H1 (cell line): ENCODE data around the gene GNG4. TPM values are rescaled to one million over a fixed set of nuclear protein-coding genes. Genes with fewer than 3 reads are reported as not detected.

Experiments
- CTCF ChIA-PET: fragments of 300-600 bp; sonication (Branson Sonifier 250); formaldehyde crosslinking; loops from one replicate; lab custom pipeline; 2021; ENCODE audit not compliant: partially characterized antibody; lab: Charles Lee
- POLR2A ChIA-PET: fragments of 300-600 bp; sonication (Branson Sonifier 250); formaldehyde crosslinking; loops from one replicate; lab custom pipeline; 2021; ENCODE audit warnings: inconsistent platforms; ENCODE audit not compliant: partially characterized antibody; lab: Charles Lee
- DNase-seq, 2 experiments: peaks; one replicate each; pipeline versions ENCODE4 v3.0.0 to v3.0.0-alpha.2; 2010 to 2022; ENCODE audit warnings: low spot score in 2 of 2, low read depth in 1 of 2, mixed read lengths in 1 of 2
- FAIRE-seq: peaks from 2 replicates; lab custom pipeline; 2011; peaks lifted over from hg19 to GRCh38; lab: Jason Lieb, UNC
- H2AFZ ChIP-seq: 2 replicates; pipeline ENCODE4 v1.8.1; 2012; ENCODE audit warnings: low read length, inconsistent platforms
- H2AK5ac ChIP-seq: 2 replicates; pipeline ENCODE4 v1.6.1; 2013; ENCODE audit warnings: low read depth, low read length
- H2BK120ac ChIP-seq: replicated peaks from 2 replicates; pipeline ENCODE3; 2013; ENCODE audit warnings: low read depth, low read length, inconsistent platforms
- H2BK12ac ChIP-seq: 2 replicates; pipeline ENCODE4 v1.6.1; 2013; ENCODE audit warnings: low read depth, low read length
- H2BK15ac ChIP-seq: 2 replicates; pipeline ENCODE4 v1.6.1; 2013; ENCODE audit warnings: low read length
- H2BK20ac ChIP-seq: 2 replicates; pipeline ENCODE4 v1.6.1; 2013; ENCODE audit warnings: low read length
- H2BK5ac ChIP-seq: 2 replicates; pipeline ENCODE4 v1.6.1; 2013; ENCODE audit warnings: low read depth, low read length
- H3K14ac ChIP-seq: 2 replicates; pipeline ENCODE4 v1.6.1; 2013; ENCODE audit warnings: inconsistent platforms; ENCODE audit not compliant: insufficient read length
- H3K18ac ChIP-seq: 2 replicates; pipeline ENCODE4 v1.6.1; 2013; ENCODE audit warnings: low read length; ENCODE audit errors: extremely low read depth
- H3K23ac ChIP-seq: 2 replicates; pipeline ENCODE4 v1.6.1; 2013; ENCODE audit warnings: inconsistent platforms; ENCODE audit not compliant: insufficient read length
- H3K23me2 ChIP-seq: 2 replicates; pipeline ENCODE4 v1.6.1; 2013; ENCODE audit warnings: low read depth, low read length
- H3K27ac ChIP-seq: 2 replicates; pipeline ENCODE4 v1.6.1; 2011; ENCODE audit warnings: low read depth, low read length, inconsistent platforms
- H3K27me3 ChIP-seq, 4 experiments: replicated peaks in 1 of 4; 1 replicate in 1 of 4; 2 replicates in 3 of 4; pipeline versions ENCODE4 v1.6.1 to v1.8.1; 2011 to 2013; ENCODE audit warnings: low read length in 3 of 4, mild to moderate bottlenecking in 3 of 4, inconsistent platforms in 2 of 4, mixed read lengths in 2 of 4, moderate library complexity in 1 of 4; ENCODE audit not compliant: control insufficient read depth in 3 of 4, insufficient read depth in 3 of 4; ENCODE audit errors: extremely low read depth in 1 of 4
- H3K36me3 ChIP-seq, 4 experiments: 2 replicates each; pipeline versions ENCODE4 v1.6.1 to v1.8.1; 2011 to 2013; ENCODE audit warnings: mild to moderate bottlenecking in 4 of 4, low read length in 3 of 4, moderate library complexity in 2 of 4, control low read depth in 1 of 4, inconsistent platforms in 1 of 4; ENCODE audit not compliant: insufficient read depth in 4 of 4, control insufficient read depth in 2 of 4
- H3K4ac ChIP-seq: replicated peaks from 2 replicates; pipeline ENCODE3; 2013; ENCODE audit warnings: low read length, low read depth, mixed read lengths, inconsistent platforms; ENCODE audit not compliant: insufficient read length
- H3K4me1 ChIP-seq, 4 experiments: replicated peaks in 1 of 4; 1 replicate in 1 of 4; 2 replicates in 3 of 4; pipeline versions ENCODE4 v1.6.1 to v1.8.1; 2011 to 2013; ENCODE audit warnings: low read length in 3 of 4, inconsistent platforms in 2 of 4, mixed read lengths in 1 of 4; ENCODE audit not compliant: insufficient read depth in 4 of 4, control insufficient read depth in 3 of 4
- H3K4me2 ChIP-seq, 2 experiments: 2 replicates each; pipeline versions ENCODE4 v1.6.1 to v1.8.1; 2011 to 2013; ENCODE audit warnings: low read depth in 2 of 2, low read length in 2 of 2, control low read depth in 1 of 2, inconsistent platforms in 1 of 2, mild to moderate bottlenecking in 1 of 2; ENCODE audit not compliant: insufficient read depth in 1 of 2
- H3K4me3 ChIP-seq, 4 experiments: fragments of 200-600, 300-600 bp in 1 of 4; sonication (generic), shearing (Covaris generic), sonication (Bioruptor Twin) in 1 of 4; 2 replicates each; pipeline versions ENCODE4 v1.5.1 to v1.8.1; 2011 to 2016; ENCODE audit warnings: low read length in 4 of 4, low read depth in 3 of 4, control low read depth in 2 of 4, inconsistent platforms in 2 of 4, mild to moderate bottlenecking in 2 of 4, mixed read lengths in 1 of 4, moderate library complexity in 1 of 4; ENCODE audit not compliant: insufficient read depth in 2 of 4; ENCODE audit errors: extremely low read depth in 1 of 4
- H3K56ac ChIP-seq: replicated peaks from 2 replicates; pipeline ENCODE3; 2013; ENCODE audit warnings: low read depth, mild to moderate bottlenecking, mixed read lengths, low read length, inconsistent platforms; ENCODE audit not compliant: insufficient read length
- H3K79me1 ChIP-seq: 2 replicates; pipeline ENCODE4 v1.6.1; 2013; ENCODE audit warnings: low read depth, low read length, control low read depth
- H3K79me2 ChIP-seq, 2 experiments: 2 replicates each; pipeline versions ENCODE4 v1.6.1 to v1.8.1; 2012 to 2013; ENCODE audit warnings: low read length in 2 of 2, mild to moderate bottlenecking in 2 of 2, inconsistent platforms in 1 of 2; ENCODE audit not compliant: insufficient read depth in 2 of 2, control insufficient read depth in 1 of 2
- H3K9ac ChIP-seq, 4 experiments: replicated peaks in 1 of 4; 1 replicate in 1 of 4; 2 replicates in 3 of 4; pipeline versions ENCODE4 v1.6.1 to v1.8.1; 2011 to 2013; ENCODE audit warnings: low read depth in 3 of 4, low read length in 3 of 4, control low read depth in 2 of 4, mild to moderate bottlenecking in 2 of 4, moderate library complexity in 2 of 4, inconsistent platforms in 1 of 4; ENCODE audit errors: extremely low read depth in 1 of 4
- H3K9me3 ChIP-seq, 2 experiments: 2 replicates each; pipeline versions ENCODE4 v1.6.1 to v1.8.1; 2012 to 2013; ENCODE audit warnings: mild to moderate bottlenecking in 2 of 2, moderate library complexity in 2 of 2, control low read depth in 1 of 2, inconsistent platforms in 1 of 2, low read depth in 1 of 2, low read length in 1 of 2, mixed read lengths in 1 of 2; ENCODE audit not compliant: insufficient read depth in 2 of 2
- H4K20me1 ChIP-seq, 2 experiments: replicated peaks in 1 of 2; 2 replicates each; pipeline versions ENCODE3 to v1.8.1; 2011 to 2013; ENCODE audit warnings: inconsistent platforms in 2 of 2, low read length in 2 of 2, mild to moderate bottlenecking in 1 of 2; ENCODE audit not compliant: insufficient read depth in 2 of 2, control insufficient read depth in 1 of 2
- H4K5ac ChIP-seq: 2 replicates; pipeline ENCODE4 v1.6.1; 2013; ENCODE audit warnings: low read length, low read depth, mixed read lengths, inconsistent platforms; ENCODE audit not compliant: insufficient read length
- H4K8ac ChIP-seq: 2 replicates; pipeline ENCODE4 v1.8.0; 2013; ENCODE audit warnings: mild to moderate bottlenecking, moderate library complexity, low read length, inconsistent platforms; ENCODE audit not compliant: insufficient read depth; ENCODE audit errors: extremely low read depth
- H4K91ac ChIP-seq: replicated peaks from 2 replicates; pipeline ENCODE3; 2013; ENCODE audit warnings: low read length, mixed read lengths, inconsistent platforms; ENCODE audit not compliant: insufficient read length
- ASH2L ChIP-seq: fragments of 200-600, 300-600 bp; sonication (generic); IDR thresholded peaks from one replicate; pipeline ENCODE4 v1.7.1; 2017; ENCODE audit warnings: low read length
- CBX5 ChIP-seq: fragments of 300-800, 300-1000 bp; sonication (generic); IDR thresholded peaks from 2 replicates; pipeline ENCODE4 v1.7.1; 2016; ENCODE audit warnings: antibody characterized with exemption, low read length, low read depth
- CBX8 ChIP-seq: fragments of 300-800, 300-1000 bp; sonication (generic); IDR thresholded peaks from 2 replicates; pipeline ENCODE4 v1.7.1; 2016; ENCODE audit warnings: low read depth, low read length, borderline replicate concordance
- EP300 ChIP-seq, 2 experiments: IDR thresholded peaks; 1 replicate in 1 of 2; 2 replicates in 1 of 2; pipeline ENCODE4 v1.6.1; 2011 to 2012; ENCODE audit warnings: low read depth in 2 of 2, low read length in 2 of 2, mild to moderate bottlenecking in 2 of 2, borderline replicate concordance in 1 of 2, inconsistent platforms in 1 of 2, moderate library complexity in 1 of 2
- KDM5A ChIP-seq: fragments of 200-600 bp; IDR thresholded peaks from 2 replicates; pipeline ENCODE4 v1.7.1; 2012; ENCODE audit warnings: mild to moderate bottlenecking, low read length, inconsistent platforms, mixed read lengths
- NANOG ChIP-seq: IDR thresholded peaks from 2 replicates; pipeline ENCODE4 v1.6.1; 2011; ENCODE audit warnings: low read length, low read depth, mild to moderate bottlenecking, inconsistent platforms; ENCODE audit not compliant: insufficient read depth, poor library complexity, severe bottlenecking
- NRF1 ChIP-seq: IDR thresholded peaks from 2 replicates; pipeline ENCODE4 v1.6.1; 2011; ENCODE audit warnings: mild to moderate bottlenecking, low read depth, low read length, improper control_type of control experiment
- PHF8 ChIP-seq: fragments of 200-600 bp; sonication (generic); conservative IDR thresholded peaks from 2 replicates; pipeline ENCODE4 v1.7.1; 2012; ENCODE audit warnings: low read depth, mild to moderate bottlenecking, inconsistent platforms, low read length, moderate library complexity
- RFX5 ChIP-seq: IDR thresholded peaks from 2 replicates; pipeline ENCODE4 v1.6.1; 2011; ENCODE audit warnings: low read depth, low read length, improper control_type of control experiment, borderline replicate concordance
- TEAD4 ChIP-seq: IDR thresholded peaks from 2 replicates; pipeline ENCODE4 v1.6.1; 2012; ENCODE audit warnings: low read depth, low read length, inconsistent platforms, mixed read lengths
- ZNF274 ChIP-seq: IDR thresholded peaks from 2 replicates; pipeline ENCODE4 v1.7.0; 2012; ENCODE audit warnings: low read length, borderline replicate concordance; ENCODE audit errors: extremely low read depth
- WGBS, 2 experiments: shearing (Covaris generic) in 1 of 2; methylation state at CpG; one replicate each; pipeline versions ENCODE4 v1.1.6 to v1.1.7; 2013 to 2015; ENCODE audit warnings: low lambda C conversion rate in 2 of 2, mixed read lengths in 2 of 2, inconsistent platforms in 1 of 2, low coverage in 1 of 2, missing lambda C conversion rate in 1 of 2; ENCODE audit not compliant: insufficient replicate concordance in 2 of 2, insufficient coverage in 1 of 2, insufficient read length in 1 of 2; ENCODE audit errors: extremely low coverage in 1 of 2, missing lambda C conversion rate in 1 of 2; 5-methylcytosine and 5-hydroxymethylcytosine counted together
- polyA plus RNA-seq, 7 experiments: library from polyadenylated mRNA; depleted of rRNA in 3 of 7; stranded (reverse) in 5 of 7; unstranded in 2 of 7; fragments of >200 nt in 5 of 7; fragments of 200-250 nt in 2 of 7; gene quantifications; 1 replicate in 5 of 7; 2 replicates in 1 of 7; 4 replicates in 1 of 7; pipeline versions ENCODE4 v1.2.1 to v1.2.3, GENCODE V29; 2011 to 2013; ENCODE audit warnings: missing spikeins in 2 of 7, mixed read lengths in 2 of 7
- total RNA-seq: library from RNA; stranded (reverse); fragmentation: NEBNext Ultra II Directional; extraction: Animal tissue kit (Norgen Biotek cat#: 25700); gene quantifications from 2 replicates; pipeline ENCODE4 v1.2.1, GENCODE V29; 2021

Gene GNG4
- total and polyA plus RNA-seq, 2 of the 8 experiments (the other 6 are each of a cell fraction or from before 2014, with no cell fraction given): 95.5 to 96.8 TPM

- Histone ChIP-seq H2BK15ac (no peak overlapping the region), H4K20me1 (no peaks in the 10 kb centered on the region), H3K27me3 (no peaks in the 10 kb centered on the region), H3K27ac (no peak overlapping the region), H4K5ac (no peak overlapping the region), H3K4me1 (peaks cover 0 to 3% (median 1%) of the 10 kb centered on the region in 4 experiments; a peak in 2 of 7 replicates), H3K23me2 (no peaks in the 10 kb centered on the region; the same call in 1 of the 2 replicates), H2AFZ (no peak overlapping the region), H3K9me3 (no peaks in the 10 kb centered on the region), H2BK5ac (no peak overlapping the region), H4K8ac (no peak overlapping the region), H3K23ac (no peak overlapping the region), H3K4me3 (no peak overlapping the region), H2BK120ac (no peak overlapping the region), H2BK20ac (no peak overlapping the region), H3K14ac (no peak overlapping the region), H3K36me3 (no peaks in the 10 kb centered on the region), H3K56ac (no peak overlapping the region), H3K18ac (no peak overlapping the region), H3K9ac (no peak overlapping the region), H2AK5ac (no peak overlapping the region), H3K4me2 (no peak overlapping the region), H3K79me1 (no peaks in the 10 kb centered on the region), H4K91ac (no peak overlapping the region), H3K4ac (no peak overlapping the region), H3K79me2 (no peaks in the 10 kb centered on the region), H2BK12ac (no peak overlapping the region)
- no peak for FAIRE-seq
- ChIA-PET POLR2A (interaction anchor here (0.6 to 1.7 kb wide), 2 partner anchors 14 to 100 kb away, joined by 3 read pairs; no protein-coding TSS in a partner anchor), CTCF (interaction anchor here (0.7 to 1.0 kb wide), 3 partner anchors 9 to 145 kb away, joined by 3 to 6 read pairs (median 3); no protein-coding TSS in a partner anchor)
- DNase-seq: no peak
- 79% methylated on average over 2 of the region's 2 CpGs; no CpG with 5 or more reads in 1 of the 2 experiments for WGBS, 2 experiments
- TF ChIP-seq ZNF274 (no peak), NANOG (no peak), KDM5A (no peak), CBX8 (no peak), EP300 (IDR thresholded peaks at IDR 0.05; ENCODE audit: borderline replicate concordance in 1 of 2, low read depth in 2 of 2, low read length in 2 of 2) (no peak), NRF1 (no peak), PHF8 (no peak), TEAD4 (no peak), RFX5 (no peak), ASH2L (no peak), CBX5 (no peak)
Measured at GRCh38 chr1:235697508-235697907, 47.9 kb upstream of the GNG4 start.
